H1 (cell line): ENCODE results near the gene ZNF618. TPM values are rescaled to one million over a fixed set of nuclear protein-coding genes. Genes with fewer than 3 reads are reported as not detected.

ENCODE experiments used
- CTCF ChIA-PET: fragments of 300-600 bp; sonication (Branson Sonifier 250); formaldehyde crosslinking; loops from one replicate; lab custom pipeline; 2021; ENCODE audit not compliant: partially characterized antibody; lab: Charles Lee
- POLR2A ChIA-PET: fragments of 300-600 bp; sonication (Branson Sonifier 250); formaldehyde crosslinking; loops from one replicate; lab custom pipeline; 2021; ENCODE audit warnings: inconsistent platforms; ENCODE audit not compliant: partially characterized antibody; lab: Charles Lee
- DNase-seq, 2 experiments: peaks; one replicate each; pipeline versions ENCODE4 v3.0.0 to v3.0.0-alpha.2; 2010 to 2022; ENCODE audit warnings: low spot score in 2 of 2, low read depth in 1 of 2, mixed read lengths in 1 of 2
- FAIRE-seq: peaks from 2 replicates; lab custom pipeline; 2011; peaks lifted over from hg19 to GRCh38; lab: Jason Lieb, UNC
- H2AFZ ChIP-seq: 2 replicates; pipeline ENCODE4 v1.8.1; 2012; ENCODE audit warnings: low read length, inconsistent platforms
- H2AK5ac ChIP-seq: 2 replicates; pipeline ENCODE4 v1.6.1; 2013; ENCODE audit warnings: low read depth, low read length
- H2BK120ac ChIP-seq: replicated peaks from 2 replicates; pipeline ENCODE3; 2013; ENCODE audit warnings: low read depth, low read length, inconsistent platforms
- H2BK12ac ChIP-seq: 2 replicates; pipeline ENCODE4 v1.6.1; 2013; ENCODE audit warnings: low read depth, low read length
- H2BK15ac ChIP-seq: 2 replicates; pipeline ENCODE4 v1.6.1; 2013; ENCODE audit warnings: low read length
- H2BK20ac ChIP-seq: 2 replicates; pipeline ENCODE4 v1.6.1; 2013; ENCODE audit warnings: low read length
- H2BK5ac ChIP-seq: 2 replicates; pipeline ENCODE4 v1.6.1; 2013; ENCODE audit warnings: low read depth, low read length
- H3K14ac ChIP-seq: 2 replicates; pipeline ENCODE4 v1.6.1; 2013; ENCODE audit warnings: inconsistent platforms; ENCODE audit not compliant: insufficient read length
- H3K18ac ChIP-seq: 2 replicates; pipeline ENCODE4 v1.6.1; 2013; ENCODE audit warnings: low read length; ENCODE audit errors: extremely low read depth
- H3K23ac ChIP-seq: 2 replicates; pipeline ENCODE4 v1.6.1; 2013; ENCODE audit warnings: inconsistent platforms; ENCODE audit not compliant: insufficient read length
- H3K23me2 ChIP-seq: 2 replicates; pipeline ENCODE4 v1.6.1; 2013; ENCODE audit warnings: low read depth, low read length
- H3K27ac ChIP-seq: 2 replicates; pipeline ENCODE4 v1.6.1; 2011; ENCODE audit warnings: low read depth, low read length, inconsistent platforms
- H3K27me3 ChIP-seq, 4 experiments: replicated peaks in 1 of 4; 1 replicate in 1 of 4; 2 replicates in 3 of 4; pipeline versions ENCODE4 v1.6.1 to v1.8.1; 2011 to 2013; ENCODE audit warnings: low read length in 3 of 4, mild to moderate bottlenecking in 3 of 4, inconsistent platforms in 2 of 4, mixed read lengths in 2 of 4, moderate library complexity in 1 of 4; ENCODE audit not compliant: control insufficient read depth in 3 of 4, insufficient read depth in 3 of 4; ENCODE audit errors: extremely low read depth in 1 of 4
- H3K36me3 ChIP-seq, 4 experiments: 2 replicates each; pipeline versions ENCODE4 v1.6.1 to v1.8.1; 2011 to 2013; ENCODE audit warnings: mild to moderate bottlenecking in 4 of 4, low read length in 3 of 4, moderate library complexity in 2 of 4, control low read depth in 1 of 4, inconsistent platforms in 1 of 4; ENCODE audit not compliant: insufficient read depth in 4 of 4, control insufficient read depth in 2 of 4
- H3K4ac ChIP-seq: replicated peaks from 2 replicates; pipeline ENCODE3; 2013; ENCODE audit warnings: low read length, low read depth, mixed read lengths, inconsistent platforms; ENCODE audit not compliant: insufficient read length
- H3K4me1 ChIP-seq, 4 experiments: replicated peaks in 1 of 4; 1 replicate in 1 of 4; 2 replicates in 3 of 4; pipeline versions ENCODE4 v1.6.1 to v1.8.1; 2011 to 2013; ENCODE audit warnings: low read length in 3 of 4, inconsistent platforms in 2 of 4, mixed read lengths in 1 of 4; ENCODE audit not compliant: insufficient read depth in 4 of 4, control insufficient read depth in 3 of 4
- H3K4me2 ChIP-seq, 2 experiments: 2 replicates each; pipeline versions ENCODE4 v1.6.1 to v1.8.1; 2011 to 2013; ENCODE audit warnings: low read depth in 2 of 2, low read length in 2 of 2, control low read depth in 1 of 2, inconsistent platforms in 1 of 2, mild to moderate bottlenecking in 1 of 2; ENCODE audit not compliant: insufficient read depth in 1 of 2
- H3K4me3 ChIP-seq, 4 experiments: fragments of 200-600, 300-600 bp in 1 of 4; sonication (generic), shearing (Covaris generic), sonication (Bioruptor Twin) in 1 of 4; 2 replicates each; pipeline versions ENCODE4 v1.5.1 to v1.8.1; 2011 to 2016; ENCODE audit warnings: low read length in 4 of 4, low read depth in 3 of 4, control low read depth in 2 of 4, inconsistent platforms in 2 of 4, mild to moderate bottlenecking in 2 of 4, mixed read lengths in 1 of 4, moderate library complexity in 1 of 4; ENCODE audit not compliant: insufficient read depth in 2 of 4; ENCODE audit errors: extremely low read depth in 1 of 4
- H3K56ac ChIP-seq: replicated peaks from 2 replicates; pipeline ENCODE3; 2013; ENCODE audit warnings: low read depth, mild to moderate bottlenecking, mixed read lengths, low read length, inconsistent platforms; ENCODE audit not compliant: insufficient read length
- H3K79me1 ChIP-seq: 2 replicates; pipeline ENCODE4 v1.6.1; 2013; ENCODE audit warnings: low read depth, low read length, control low read depth
- H3K79me2 ChIP-seq, 2 experiments: 2 replicates each; pipeline versions ENCODE4 v1.6.1 to v1.8.1; 2012 to 2013; ENCODE audit warnings: low read length in 2 of 2, mild to moderate bottlenecking in 2 of 2, inconsistent platforms in 1 of 2; ENCODE audit not compliant: insufficient read depth in 2 of 2, control insufficient read depth in 1 of 2
- H3K9ac ChIP-seq, 4 experiments: replicated peaks in 1 of 4; 1 replicate in 1 of 4; 2 replicates in 3 of 4; pipeline versions ENCODE4 v1.6.1 to v1.8.1; 2011 to 2013; ENCODE audit warnings: low read depth in 3 of 4, low read length in 3 of 4, control low read depth in 2 of 4, mild to moderate bottlenecking in 2 of 4, moderate library complexity in 2 of 4, inconsistent platforms in 1 of 4; ENCODE audit errors: extremely low read depth in 1 of 4
- H3K9me3 ChIP-seq, 2 experiments: 2 replicates each; pipeline versions ENCODE4 v1.6.1 to v1.8.1; 2012 to 2013; ENCODE audit warnings: mild to moderate bottlenecking in 2 of 2, moderate library complexity in 2 of 2, control low read depth in 1 of 2, inconsistent platforms in 1 of 2, low read depth in 1 of 2, low read length in 1 of 2, mixed read lengths in 1 of 2; ENCODE audit not compliant: insufficient read depth in 2 of 2
- H4K20me1 ChIP-seq, 2 experiments: replicated peaks in 1 of 2; 2 replicates each; pipeline versions ENCODE3 to v1.8.1; 2011 to 2013; ENCODE audit warnings: inconsistent platforms in 2 of 2, low read length in 2 of 2, mild to moderate bottlenecking in 1 of 2; ENCODE audit not compliant: insufficient read depth in 2 of 2, control insufficient read depth in 1 of 2
- H4K5ac ChIP-seq: 2 replicates; pipeline ENCODE4 v1.6.1; 2013; ENCODE audit warnings: low read length, low read depth, mixed read lengths, inconsistent platforms; ENCODE audit not compliant: insufficient read length
- H4K8ac ChIP-seq: 2 replicates; pipeline ENCODE4 v1.8.0; 2013; ENCODE audit warnings: mild to moderate bottlenecking, moderate library complexity, low read length, inconsistent platforms; ENCODE audit not compliant: insufficient read depth; ENCODE audit errors: extremely low read depth
- H4K91ac ChIP-seq: replicated peaks from 2 replicates; pipeline ENCODE3; 2013; ENCODE audit warnings: low read length, mixed read lengths, inconsistent platforms; ENCODE audit not compliant: insufficient read length
- RNF2 ChIP-seq: fragments of 200-900, 300-1000 bp; sonication (generic); IDR thresholded peaks from 2 replicates; pipeline ENCODE4 v1.7.1; 2016; ENCODE audit warnings: borderline replicate concordance, low read depth, mild to moderate bottlenecking, antibody characterized with exemption, low read length; ENCODE audit not compliant: poor library complexity, severe bottlenecking; ENCODE audit errors: missing control alignments
- WGBS, 2 experiments: shearing (Covaris generic) in 1 of 2; methylation state at CpG; one replicate each; pipeline versions ENCODE4 v1.1.6 to v1.1.7; 2013 to 2015; ENCODE audit warnings: low lambda C conversion rate in 2 of 2, mixed read lengths in 2 of 2, inconsistent platforms in 1 of 2, low coverage in 1 of 2, missing lambda C conversion rate in 1 of 2; ENCODE audit not compliant: insufficient replicate concordance in 2 of 2, insufficient coverage in 1 of 2, insufficient read length in 1 of 2; ENCODE audit errors: extremely low coverage in 1 of 2, missing lambda C conversion rate in 1 of 2; 5-methylcytosine and 5-hydroxymethylcytosine counted together
- polyA plus RNA-seq, 7 experiments: library from polyadenylated mRNA; depleted of rRNA in 3 of 7; stranded (reverse) in 5 of 7; unstranded in 2 of 7; fragments of >200 nt in 5 of 7; fragments of 200-250 nt in 2 of 7; gene quantifications; 1 replicate in 5 of 7; 2 replicates in 1 of 7; 4 replicates in 1 of 7; pipeline versions ENCODE4 v1.2.1 to v1.2.3, GENCODE V29; 2011 to 2013; ENCODE audit warnings: missing spikeins in 2 of 7, mixed read lengths in 2 of 7
- total RNA-seq: library from RNA; stranded (reverse); fragmentation: NEBNext Ultra II Directional; extraction: Animal tissue kit (Norgen Biotek cat#: 25700); gene quantifications from 2 replicates; pipeline ENCODE4 v1.2.1, GENCODE V29; 2021
- TF ChIP-seq, protein P1 (sequence below): IDR thresholded peaks from 2 replicates; pipeline ENCODE4 v1.6.1; 2012; ENCODE audit warnings: inconsistent platforms

The ZNF618 gene
- total and polyA plus RNA-seq, 2 of the 8 experiments (the other 6 are each of a cell fraction or from before 2014, with no cell fraction given): 9.6 to 28.5 TPM

DNA sequence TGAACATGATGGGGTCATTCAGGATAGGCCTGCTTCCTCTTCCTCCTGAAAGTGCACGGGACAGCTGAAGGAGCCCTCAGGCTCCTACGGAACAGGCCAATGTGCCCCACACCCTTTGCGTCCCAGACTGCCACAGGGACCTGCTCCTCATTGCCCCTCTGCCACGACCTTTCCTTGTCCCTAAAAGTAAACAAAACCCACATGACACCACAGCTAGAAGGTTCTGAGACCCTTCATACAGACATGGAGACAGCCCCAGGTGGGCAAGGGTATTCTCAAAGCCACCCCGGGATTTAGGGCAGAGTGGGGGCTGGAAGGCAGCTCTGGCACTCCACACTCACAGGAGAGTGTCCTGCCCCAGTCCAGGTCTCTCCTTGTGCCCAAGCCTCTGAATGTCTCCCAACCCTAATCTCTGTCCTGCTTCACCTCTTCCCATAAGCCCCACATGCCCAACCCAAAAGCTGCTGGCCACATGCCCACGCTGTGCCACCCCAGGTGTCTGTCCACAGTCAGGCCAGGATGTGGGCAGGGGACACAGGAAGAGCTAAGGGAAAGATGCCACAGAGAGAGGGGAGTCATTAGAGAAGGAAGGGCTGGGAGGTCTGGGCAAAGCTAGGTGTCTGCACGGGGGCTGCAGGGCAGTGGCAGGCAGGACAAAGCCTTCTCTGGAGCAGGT, 201.2 kb downstream of the ZNF618 start:
- Histone ChIP-seq H2BK5ac (peak overlapping the region; percentile 9; the same call in 1 of the 2 replicates), H3K23me2 (no peaks in the 10 kb centered on the region; the same call in 1 of the 2 replicates), H3K18ac (no peak overlapping the region), H3K36me3 (no peaks in the 10 kb centered on the region), H4K91ac (peak overlapping the region; percentile 6), H3K27ac (no peak overlapping the region; the same call in 1 of the 2 replicates), H4K20me1 (peaks cover 0 to under 1% of the 10 kb centered on the region in 2 experiments), H3K4me2 (no peak overlapping the region), H2BK120ac (no peak overlapping the region), H3K27me3 (peaks cover 0 to 3% (median under 1%) of the 10 kb centered on the region in 4 experiments; a peak in 3 of 7 replicates), H3K23ac (no peak overlapping the region), H2AK5ac (no peak overlapping the region), H4K8ac (no peak overlapping the region), H2BK12ac (0 out of 2 replicates have a peak overlapping the region, but pooled peaks have one; percentile 17), H3K56ac (no peak overlapping the region), H3K79me1 (no peaks in the 10 kb centered on the region), H3K79me2 (no peaks in the 10 kb centered on the region), H3K9ac (no peak overlapping the region), H3K4me3 (no peak overlapping the region), H3K9me3 (no peaks in the 10 kb centered on the region), H4K5ac (no peak overlapping the region), H3K4ac (no peak overlapping the region), H2AFZ (no peak overlapping the region), H2BK20ac (peak overlapping the region; percentile 61; the same call in 1 of the 2 replicates), H2BK15ac (no peak overlapping the region), H3K4me1 (peaks cover 0 to 6% (median 3%) of the 10 kb centered on the region in 4 experiments; a peak in 4 of 7 replicates), H3K14ac (no peak overlapping the region)
- ChIA-PET CTCF (interaction anchor here (0.6 to 10.3 kb wide), 15 partner anchors 11 to 395 kb away, joined by 3 to 144 read pairs (median 3); no protein-coding TSS in a partner anchor), POLR2A (no interaction called here)
- WGBS, 2 experiments: 84% methylated on average over 7 of the region's 7 CpGs; no CpG with 5 or more reads in 1 of the 2 experiments
- DNase-seq: no peak
- TF ChIP-seq RNF2: no peak
- TF ChIP-seq, protein P1, sequence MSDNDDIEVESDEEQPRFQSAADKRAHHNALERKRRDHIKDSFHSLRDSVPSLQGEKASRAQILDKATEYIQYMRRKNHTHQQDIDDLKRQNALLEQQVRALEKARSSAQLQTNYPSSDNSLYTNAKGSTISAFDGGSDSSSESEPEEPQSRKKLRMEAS: no peak
- no peak for FAIRE-seq
